GM19043 (cell line): ENCODE measurements around the gene PLEKHD1.

Experiments used
- ATAC-seq: cut with Tn5 transposase; IDR thresholded peaks from one replicate; pipeline ENCODE4 v1.9.1; 2021; ENCODE audit warnings: low read depth; ENCODE audit not compliant: unreplicated experiment

Gene PLEKHD1

DNA sequence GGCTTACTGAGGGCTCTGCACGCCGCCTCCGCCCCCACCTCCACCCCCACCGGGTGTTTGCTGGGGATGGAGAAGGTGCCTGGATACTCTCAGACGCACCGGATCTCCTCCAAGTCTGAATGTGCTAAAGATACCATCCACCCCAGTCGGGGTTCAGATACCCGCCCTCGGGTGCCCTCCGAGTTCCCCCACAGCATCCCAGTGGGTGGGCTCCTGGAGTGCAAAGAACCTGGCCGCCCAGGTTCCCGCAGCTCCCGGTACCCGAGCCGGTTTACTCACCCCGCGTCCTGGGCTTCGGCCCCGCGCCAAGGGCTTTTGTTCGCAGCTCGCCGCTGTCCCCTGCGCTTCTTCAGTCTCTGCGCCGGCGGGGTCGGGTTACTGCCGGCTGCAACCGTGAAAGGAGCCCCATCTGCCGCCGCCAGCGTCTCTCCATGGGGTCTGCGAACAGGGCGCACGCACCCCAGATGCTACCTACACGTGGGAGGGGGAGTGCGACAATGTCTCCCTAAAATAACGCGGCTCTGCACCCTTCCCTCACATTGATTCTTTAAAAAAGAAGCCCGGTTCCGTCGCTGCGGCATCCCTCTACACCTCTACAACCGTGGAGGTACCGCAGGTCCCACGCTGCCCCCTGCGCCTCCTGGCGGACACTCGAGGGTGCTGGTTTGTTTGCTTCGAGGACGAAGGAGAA is 89.9 kb downstream of the PLEKHD1 start, which contains the start of gene CCDC177:
Gene CCDC177 (minus strand): TSS at position 609 of the 691 bp plus-strand sequence. CDS start 1,249 bp downstream, outside the sequence.
- ATAC-seq, result no peak

DNA sequence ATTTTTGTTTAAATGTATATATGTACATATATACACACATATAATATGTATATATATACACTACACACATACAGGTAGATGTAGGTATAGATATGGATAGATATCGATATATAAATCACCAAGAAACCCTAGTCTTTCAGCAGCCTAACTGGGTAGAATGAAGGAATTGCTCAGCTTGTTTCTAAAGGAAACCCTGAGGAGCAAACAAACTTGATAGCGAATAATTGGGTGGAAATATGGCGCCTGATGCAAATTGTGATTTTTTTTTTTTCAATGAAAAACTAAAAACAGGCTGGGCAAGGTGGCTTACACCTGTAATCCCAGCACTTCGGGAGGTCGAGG is 90.4 kb downstream of the PLEKHD1 start:
- ATAC-seq, result no peak

DNA sequence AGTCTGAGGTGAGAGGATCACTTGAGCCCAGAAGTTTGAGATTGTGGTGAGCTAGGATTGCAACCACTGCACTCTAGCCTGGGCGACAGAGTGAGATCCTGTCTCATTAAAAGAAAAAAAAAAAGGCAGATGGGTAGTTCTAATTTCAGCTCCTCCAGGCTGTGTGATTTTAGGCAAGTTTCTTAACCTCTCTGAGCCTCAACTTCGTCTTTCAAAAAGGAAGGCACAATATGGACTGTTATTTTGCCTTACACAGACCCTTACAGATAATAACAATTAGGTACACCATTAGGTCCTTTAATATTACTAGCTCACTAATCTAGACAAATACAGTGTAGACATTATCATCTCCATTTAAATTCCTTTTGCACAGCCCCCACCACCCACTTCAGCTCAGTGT is 94.9 kb downstream of the PLEKHD1 start:
- no peak for ATAC-seq

DNA sequence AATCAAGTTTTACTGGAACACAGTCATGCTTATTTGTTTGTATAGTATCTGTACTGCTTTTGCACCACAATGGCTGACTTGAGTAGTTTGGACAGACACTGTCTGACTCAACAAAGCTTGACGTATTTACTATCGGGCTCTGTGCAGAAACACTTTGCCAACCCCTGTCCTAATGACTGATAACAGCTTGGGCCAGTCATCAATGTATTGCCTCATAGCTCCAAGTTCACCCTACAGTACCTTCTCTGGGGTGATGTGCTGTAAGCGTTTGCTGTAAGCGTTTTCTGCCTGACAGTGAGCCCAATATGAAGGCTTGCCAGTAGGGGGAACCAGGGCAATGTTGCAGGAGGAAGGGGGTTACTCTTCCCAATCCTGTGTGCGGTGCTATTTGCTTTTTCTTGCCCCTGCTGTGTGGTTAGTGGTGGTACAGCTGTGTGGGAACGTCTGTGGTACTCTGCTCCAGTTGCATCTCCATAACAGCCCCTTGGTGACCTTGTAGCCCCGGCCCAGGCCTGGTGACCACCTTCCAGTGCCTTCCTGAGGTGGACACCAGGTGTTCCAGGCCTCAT is 95.6 kb downstream of the PLEKHD1 start:
- no peak for ATAC-seq
